GM12873 (cell line): ENCODE data around the gene TRAPPC14.

ENCODE experiments used
- TF ChIP-seq, protein P1 (sequence below): IDR thresholded peaks from 2 replicates; pipeline ENCODE4 v1.5.1; 2012; ENCODE audit warnings: low read depth, mild to moderate bottlenecking, moderate library complexity, low read length, control low read depth; ENCODE audit not compliant: insufficient read depth; ENCODE audit errors: missing control alignments

TRAPPC14 gene

DNA sequence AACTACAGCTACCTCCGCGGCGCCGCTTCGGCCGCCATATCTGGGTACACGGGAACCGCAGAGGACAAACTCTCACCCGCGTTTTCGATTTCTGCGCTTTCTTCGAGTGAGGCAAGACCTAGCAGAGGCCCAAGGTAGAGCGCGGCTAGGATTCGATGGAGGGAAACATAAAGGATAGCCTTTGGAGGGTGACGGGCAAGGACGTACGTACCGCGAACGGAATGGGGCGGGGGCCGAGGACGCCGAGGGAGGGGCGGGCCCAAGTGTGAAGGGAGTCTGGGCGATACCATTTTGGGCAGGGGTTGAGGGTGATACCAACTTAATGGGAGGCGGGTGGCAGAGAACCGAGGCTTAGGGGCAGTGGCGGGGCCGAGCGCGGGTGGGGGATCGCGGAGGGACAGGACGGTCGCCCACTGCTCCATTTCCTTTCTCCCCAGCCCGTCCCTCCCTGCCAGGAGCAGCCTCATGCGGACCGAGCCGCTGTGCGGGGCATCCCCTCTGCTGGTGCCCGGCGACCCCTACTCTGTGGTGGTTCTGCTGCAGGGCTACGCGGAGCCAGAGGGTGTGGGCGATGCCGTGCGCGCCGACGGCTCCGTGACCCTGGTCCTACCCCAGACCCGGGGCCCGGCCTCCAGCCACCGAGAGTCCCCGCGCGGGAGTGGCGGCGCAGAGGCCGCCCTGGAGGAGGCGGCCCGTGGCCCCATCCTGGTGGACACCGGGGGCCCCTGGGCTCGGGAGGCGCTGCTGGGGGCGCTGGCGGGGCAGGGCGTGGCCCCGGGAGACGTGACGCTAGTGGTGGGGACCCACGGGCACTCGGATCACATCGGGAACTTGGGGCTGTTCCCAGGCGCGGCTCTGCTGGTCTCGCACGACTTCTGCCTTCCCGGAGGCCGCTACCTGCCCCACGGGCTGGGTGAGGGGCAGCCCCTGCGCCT is 31.3 kb downstream of the TRAPPC14 start, which contains the start of gene MBLAC1:
Gene MBLAC1 (plus strand): TSS at position 37 of the 935 bp plus-strand sequence. CDS start 429 bp downstream, at position 466.
- TF ChIP-seq, protein P1, sequence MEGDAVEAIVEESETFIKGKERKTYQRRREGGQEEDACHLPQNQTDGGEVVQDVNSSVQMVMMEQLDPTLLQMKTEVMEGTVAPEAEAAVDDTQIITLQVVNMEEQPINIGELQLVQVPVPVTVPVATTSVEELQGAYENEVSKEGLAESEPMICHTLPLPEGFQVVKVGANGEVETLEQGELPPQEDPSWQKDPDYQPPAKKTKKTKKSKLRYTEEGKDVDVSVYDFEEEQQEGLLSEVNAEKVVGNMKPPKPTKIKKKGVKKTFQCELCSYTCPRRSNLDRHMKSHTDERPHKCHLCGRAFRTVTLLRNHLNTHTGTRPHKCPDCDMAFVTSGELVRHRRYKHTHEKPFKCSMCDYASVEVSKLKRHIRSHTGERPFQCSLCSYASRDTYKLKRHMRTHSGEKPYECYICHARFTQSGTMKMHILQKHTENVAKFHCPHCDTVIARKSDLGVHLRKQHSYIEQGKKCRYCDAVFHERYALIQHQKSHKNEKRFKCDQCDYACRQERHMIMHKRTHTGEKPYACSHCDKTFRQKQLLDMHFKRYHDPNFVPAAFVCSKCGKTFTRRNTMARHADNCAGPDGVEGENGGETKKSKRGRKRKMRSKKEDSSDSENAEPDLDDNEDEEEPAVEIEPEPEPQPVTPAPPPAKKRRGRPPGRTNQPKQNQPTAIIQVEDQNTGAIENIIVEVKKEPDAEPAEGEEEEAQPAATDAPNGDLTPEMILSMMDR, result peak; percentile 7

DNA sequence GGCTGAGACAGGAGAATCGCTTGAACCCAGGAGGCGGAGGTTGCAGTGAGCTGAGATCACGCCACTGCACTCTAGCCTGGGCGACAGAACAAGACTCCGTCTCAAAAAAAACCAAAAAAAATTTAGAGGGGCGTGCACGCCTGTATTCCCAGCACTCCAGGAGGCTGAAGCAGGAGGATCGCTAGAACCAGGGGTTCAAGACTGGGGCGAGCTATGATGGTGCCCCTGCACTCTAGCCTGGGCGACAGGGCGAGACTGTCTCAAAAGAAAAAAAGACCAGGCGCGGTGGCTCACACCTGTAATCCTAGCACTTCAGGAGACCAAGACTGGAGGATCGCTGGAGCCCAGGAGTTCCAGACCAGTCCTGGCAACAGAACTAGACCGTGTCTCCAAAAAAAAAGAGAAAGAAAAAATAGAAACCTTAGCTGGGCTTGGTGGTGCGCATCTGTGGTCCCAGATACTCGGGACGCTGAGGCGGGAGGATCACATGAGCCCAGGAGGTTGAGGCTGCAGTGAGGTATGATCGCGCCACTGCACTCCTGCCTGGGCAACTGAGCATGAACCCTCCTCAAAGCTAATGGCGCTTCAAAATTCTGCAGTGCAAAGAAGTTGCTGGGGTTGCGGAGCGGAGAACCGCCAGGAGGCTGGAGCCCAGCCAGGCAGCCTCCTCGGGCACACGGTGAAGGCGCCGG is 32.1 kb downstream of the TRAPPC14 start:
- TF ChIP-seq, protein P1, result peak; percentile 15

DNA sequence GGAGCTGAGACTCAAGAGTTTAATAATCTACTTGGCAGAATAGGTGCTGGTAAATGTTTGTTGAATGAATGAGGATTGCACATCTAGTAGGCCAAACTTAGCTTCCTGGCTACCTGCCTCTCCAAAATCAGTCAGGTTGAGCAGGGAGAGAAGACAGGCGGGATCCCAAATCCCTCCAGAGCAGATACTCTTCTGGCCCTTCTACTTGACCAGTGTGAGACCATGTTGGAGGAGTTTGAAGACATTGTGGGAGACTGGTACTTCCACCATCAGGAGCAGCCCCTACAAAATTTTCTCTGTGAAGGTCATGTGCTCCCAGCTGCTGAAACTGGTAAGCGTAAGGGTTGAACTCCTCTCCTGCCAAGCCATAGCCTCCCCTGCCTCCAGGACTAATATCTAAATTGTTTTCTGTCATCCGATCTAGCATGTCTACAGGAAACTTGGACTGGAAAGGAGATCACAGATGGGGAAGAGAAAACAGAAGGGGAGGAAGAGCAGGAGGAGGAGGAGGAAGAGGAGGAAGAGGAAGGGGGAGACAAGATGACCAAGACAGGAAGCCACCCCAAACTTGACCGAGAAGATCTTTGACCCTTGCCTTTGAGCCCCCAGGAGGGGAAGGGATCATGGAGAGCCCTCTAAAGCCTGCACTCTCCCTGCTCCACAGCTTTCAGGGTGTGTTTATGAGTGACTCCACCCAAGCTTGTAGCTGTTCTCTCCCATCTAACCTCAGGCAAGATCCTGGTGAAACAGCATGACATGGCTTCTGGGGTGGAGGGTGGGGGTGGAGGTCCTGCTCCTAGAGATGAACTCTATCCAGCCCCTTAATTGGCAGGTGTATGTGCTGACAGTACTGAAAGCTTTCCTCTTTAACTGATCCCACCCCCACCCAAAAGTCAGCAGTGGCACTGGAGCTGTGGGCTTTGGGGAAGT is 34.0 kb downstream of the TRAPPC14 start:
- TF ChIP-seq, protein P1, result no peak

DNA sequence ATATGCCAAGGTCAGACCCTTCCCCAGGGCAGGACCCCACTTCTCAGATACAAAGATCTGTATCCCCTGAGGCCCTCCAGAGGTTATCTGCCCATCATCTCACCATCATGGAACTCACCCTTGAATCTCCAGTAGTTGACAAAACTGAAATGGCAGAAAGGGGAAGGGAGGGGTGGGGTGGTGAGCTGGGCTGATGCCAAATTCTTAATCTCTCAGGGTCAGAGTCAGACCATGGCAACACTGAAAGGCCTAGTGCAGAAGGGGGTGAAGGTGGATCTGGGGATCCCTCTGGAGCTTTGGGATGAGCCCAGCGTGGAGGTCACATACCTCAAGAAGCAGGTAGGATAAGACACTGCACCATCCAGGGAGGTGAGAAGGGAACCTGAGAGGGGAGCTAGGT is 36.0 kb downstream of the TRAPPC14 start:
- TF ChIP-seq, protein P1, result no peak

- TF ChIP-seq, protein P1, result no peak
Measured at GRCh38 chr7:100122067-100122466, 36.5 kb downstream of the TRAPPC14 start.

DNA sequence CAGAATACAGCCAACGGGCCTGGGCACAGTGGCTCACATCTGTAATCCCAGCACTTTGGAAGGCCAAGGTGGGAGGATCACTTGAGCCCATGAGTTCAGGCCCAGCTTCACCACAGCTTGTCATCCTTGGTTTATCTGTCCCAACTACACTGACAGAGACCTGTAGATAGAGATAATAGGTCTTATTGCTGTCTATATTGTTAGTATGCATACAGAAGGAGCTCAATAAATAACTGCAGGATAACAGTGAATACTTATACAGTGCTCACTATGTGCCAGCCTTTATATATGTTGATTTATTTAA is 37.8 kb downstream of the TRAPPC14 start:
- TF ChIP-seq, protein P1, result no peak
